Fibroblast of pulmonary artery (primary cell): Measurements from ENCODE around the gene DOCK4.

Experiments
- DNase-seq: peaks from one replicate; pipeline ENCODE4 v3.0.0-alpha.2; 2010; ENCODE audit warnings: low read depth
- H3K4me3 ChIP-seq: replicated peaks from 2 replicates; pipeline ENCODE4 v1.5.1; 2011; ENCODE audit warnings: low read depth, mild to moderate bottlenecking, control low read depth, low read length, moderate library complexity
- CTCF ChIP-seq: IDR thresholded peaks from 2 replicates; pipeline ENCODE4 v1.5.1; 2011; ENCODE audit warnings: mild to moderate bottlenecking, control low read depth, low read length, inconsistent platforms; ENCODE audit errors: missing control alignments

DOCK4 gene

GRCh38 chr7:111853201-111853990, 352.8 kb downstream of the DOCK4 start:
- peak; percentile 32 for DNase-seq
- no peak overlapping the region for H3K4me3 ChIP-seq
- peak; percentile 27 for TF ChIP-seq CTCF

- no peak for DNase-seq
- no peak for TF ChIP-seq CTCF
- H3K4me3 ChIP-seq = no peak overlapping the region
Measured at GRCh38 chr7:111852081-111852480, 354.1 kb downstream of the DOCK4 start.

GRCh38 chr7:111846898-111847297, 359.3 kb downstream of the DOCK4 start:
- no peak for TF ChIP-seq CTCF
- H3K4me3 ChIP-seq = no peak overlapping the region
- no peak for DNase-seq

GRCh38 chr7:111845853-111846252, 360.3 kb downstream of the DOCK4 start:
- H3K4me3 ChIP-seq = no peak overlapping the region
- no peak for DNase-seq
- no peak for TF ChIP-seq CTCF

GRCh38 chr7:111844904-111845671, 361.1 kb downstream of the DOCK4 start:
- no peak for DNase-seq
- no peak overlapping the region for H3K4me3 ChIP-seq
- TF ChIP-seq CTCF = no peak

- H3K4me3 ChIP-seq = no peak overlapping the region
- TF ChIP-seq CTCF = no peak
- DNase-seq = no peak
Measured at GRCh38 chr7:111842491-111842890, 363.7 kb downstream of the DOCK4 start.
